Neural cell (in vitro differentiated cells): Measurements from ENCODE around the gene DUS2. TPM values are rescaled to one million over a fixed set of nuclear protein-coding genes. Genes with fewer than 3 reads are reported as not detected.

Experiments used
- H2AFZ ChIP-seq: fragments of 200-600, 300-800 bp; sonication (generic), shearing (Covaris generic); 2 replicates; pipeline ENCODE4 v1.6.0; 2014; ENCODE audit warnings: low read depth, mild to moderate bottlenecking, antibody characterized with exemption, low read length, moderate library complexity
- H3F3A ChIP-seq: fragments of 200-600 bp; shearing (Covaris generic); 2 replicates; pipeline ENCODE4 v1.6.1; 2016; ENCODE audit warnings: mild to moderate bottlenecking, moderate library complexity, mixed read lengths, antibody characterized with exemption, low read length; ENCODE audit not compliant: insufficient read depth, poor library complexity, severe bottlenecking
- H3K27ac ChIP-seq: fragments of 200-600, 300-800 bp; sonication (generic), shearing (Covaris generic); 2 replicates; pipeline ENCODE4 v1.5.1; 2014; ENCODE audit warnings: mild to moderate bottlenecking, low read length, moderate library complexity
- H3K27me3 ChIP-seq: fragments of 300-800, 200-600 bp; sonication (generic), shearing (Covaris generic); 2 replicates; pipeline ENCODE4 v1.6.0; 2014; ENCODE audit warnings: mild to moderate bottlenecking, low read depth, low read length, moderate library complexity; ENCODE audit not compliant: insufficient read depth
- H3K36me3 ChIP-seq: fragments of 300-800, 200-600 bp; sonication (generic), shearing (Covaris generic); 2 replicates; pipeline ENCODE4 v1.5.1; 2014; ENCODE audit warnings: mild to moderate bottlenecking, antibody characterized with exemption, low read length, moderate library complexity; ENCODE audit not compliant: insufficient read depth
- H3K4me2 ChIP-seq: fragments of 300-800, 200-600 bp; sonication (generic), shearing (Covaris generic); 2 replicates; pipeline ENCODE4 v1.6.0; 2014; ENCODE audit warnings: mild to moderate bottlenecking, low read length
- H3K4me3 ChIP-seq: fragments of 300-800, 200-600 bp; sonication (generic), shearing (Covaris generic); 2 replicates; pipeline ENCODE4 v1.5.1; 2014; ENCODE audit warnings: mild to moderate bottlenecking, low read length, moderate library complexity
- H3K79me2 ChIP-seq: fragments of 200-600 bp; shearing (Covaris generic); replicated peaks from 2 replicates; pipeline ENCODE4 v1.6.0; 2014; ENCODE audit warnings: mild to moderate bottlenecking, low read length, moderate library complexity; ENCODE audit not compliant: insufficient read depth
- H3K9ac ChIP-seq: fragments of 300-800, 200-600 bp; sonication (generic), shearing (Covaris generic); 2 replicates; pipeline ENCODE4 v1.6.1; 2016; ENCODE audit warnings: mild to moderate bottlenecking, low read length, mixed read lengths
- H3K9me2 ChIP-seq: fragments of 200-600 bp; shearing (Covaris generic); 2 replicates; pipeline ENCODE4 v1.6.1; 2016; ENCODE audit warnings: mild to moderate bottlenecking, low read length, mixed read lengths; ENCODE audit not compliant: insufficient read depth
- H3K9me3 ChIP-seq: fragments of 200-600, 300-800 bp; sonication (generic), shearing (Covaris generic); 2 replicates; pipeline ENCODE4 v1.6.1; 2016; ENCODE audit warnings: mild to moderate bottlenecking, mixed run types, low read length, moderate library complexity, mixed read lengths
- H4K20me1 ChIP-seq: fragments of 200-600 bp; shearing (Covaris generic); 2 replicates; pipeline ENCODE4 v1.6.1; 2016; ENCODE audit warnings: mild to moderate bottlenecking, mixed run types; ENCODE audit not compliant: insufficient read depth
- EP300 ChIP-seq: fragments of 450-650 bp; conservative IDR thresholded peaks from 2 replicates; pipeline ENCODE4 v1.6.1; 2014; ENCODE audit warnings: antibody characterized with exemption, mild to moderate bottlenecking, moderate library complexity; ENCODE audit not compliant: poor library complexity, severe bottlenecking
- EZH2 ChIP-seq: fragments of 200-600, 300-800 bp; shearing (Covaris generic), sonication (generic); IDR thresholded peaks from 2 replicates; pipeline ENCODE4 v1.6.1; 2014; ENCODE audit warnings: antibody characterized with exemption, low read length, borderline replicate concordance, mild to moderate bottlenecking; ENCODE audit not compliant: insufficient read depth, poor library complexity, severe bottlenecking
- MXI1 ChIP-seq: fragments of 450-650 bp; conservative IDR thresholded peaks from 2 replicates; pipeline ENCODE4 v1.6.1; 2014; ENCODE audit warnings: antibody characterized with exemption, mild to moderate bottlenecking; ENCODE audit not compliant: poor library complexity, severe bottlenecking
- POLR2AphosphoS5 ChIP-seq: IDR thresholded peaks from 2 replicates; pipeline ENCODE4 v1.6.1; 2012
- RAD21 ChIP-seq: fragments of 450-650 bp; conservative IDR thresholded peaks from 2 replicates; pipeline ENCODE4 v1.6.1; 2014; ENCODE audit warnings: antibody characterized with exemption, mild to moderate bottlenecking, moderate library complexity
- SMC3 ChIP-seq: fragments of 450-650 bp; conservative IDR thresholded peaks from 2 replicates; pipeline ENCODE4 v1.6.1; 2014; ENCODE audit warnings: antibody characterized with exemption, mild to moderate bottlenecking, moderate library complexity; ENCODE audit not compliant: poor library complexity
- TAF1 ChIP-seq: IDR thresholded peaks from 2 replicates; pipeline ENCODE4 v1.6.1; 2012; ENCODE audit warnings: low read depth
- polyA plus RNA-seq: library from polyadenylated mRNA; depleted of rRNA; stranded (reverse); fragments of >200 nt; gene quantifications from 2 replicates; pipeline ENCODE4 v1.2.3, GENCODE V29; 2014
- TF ChIP-seq, protein P1 (sequence below): fragments of 450-650 bp; IDR thresholded peaks from 2 replicates; pipeline ENCODE4 v1.5.1; 2014; ENCODE audit warnings: antibody characterized with exemption, mild to moderate bottlenecking, moderate library complexity; ENCODE audit not compliant: poor library complexity, severe bottlenecking
- TF ChIP-seq, protein P2 (sequence below): IDR thresholded peaks from 2 replicates; pipeline ENCODE4 v1.6.1; 2012; ENCODE audit warnings: borderline replicate concordance

Gene DUS2
- polyA plus RNA-seq, 1 donor from 2014 or later: 22.4 TPM

DNA sequence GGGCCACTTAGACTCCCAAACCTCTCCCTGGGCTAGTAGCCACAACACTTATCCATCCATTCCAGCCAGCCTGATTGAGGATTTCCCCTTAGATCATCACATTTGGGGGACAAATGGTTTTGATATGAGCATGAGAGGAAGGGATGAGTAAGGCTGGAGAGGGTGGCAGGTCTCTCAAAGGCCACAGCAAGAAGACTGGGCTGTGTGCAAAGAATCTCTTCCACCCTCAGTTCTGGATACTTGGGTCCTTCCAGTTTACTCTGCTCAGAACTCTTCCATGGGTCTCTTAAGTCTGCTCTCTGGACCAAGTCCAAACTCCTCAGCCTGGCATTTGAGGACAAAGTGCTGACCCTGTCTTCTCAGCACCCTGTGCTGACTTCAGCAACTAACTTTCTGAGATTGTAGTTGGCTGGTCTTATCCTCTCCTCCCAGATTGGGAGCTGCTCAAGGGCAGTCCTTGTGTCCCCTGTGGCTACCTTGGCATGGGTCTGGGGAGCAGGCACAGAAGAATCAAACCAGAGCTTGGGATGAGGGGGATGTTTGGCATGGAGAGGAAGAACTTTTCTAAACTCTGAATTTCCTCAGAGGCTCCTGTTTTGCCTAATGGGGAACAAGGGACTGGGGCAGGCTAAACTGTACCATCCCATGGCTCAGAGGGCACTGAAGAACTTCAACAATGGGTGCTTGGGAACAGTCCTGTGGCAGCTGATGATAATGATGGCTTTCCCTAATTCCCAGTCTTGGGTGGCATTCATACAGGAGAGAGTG, 59.0 kb downstream of the DUS2 start:
- H3K9me3 ChIP-seq: no peaks in the 10 kb centered on the region
- no peaks in the 10 kb centered on the region for H3K27me3 ChIP-seq
- no peak overlapping the region for H3K4me3 ChIP-seq
- H3K79me2 ChIP-seq: no peaks in the 10 kb centered on the region
- no peaks in the 10 kb centered on the region for H3K36me3 ChIP-seq
- H3K9ac ChIP-seq: no peak overlapping the region
- no peak overlapping the region for H3K4me2 ChIP-seq
- no peaks in the 10 kb centered on the region for H3K9me2 ChIP-seq
- no peak overlapping the region for H2AFZ ChIP-seq
- peaks cover 9% of the 10 kb centered on the region for H3F3A ChIP-seq
- no peaks in the 10 kb centered on the region for H4K20me1 ChIP-seq
- H3K27ac ChIP-seq: no peak overlapping the region
- no peak for TF ChIP-seq RAD21
- no peak for TF ChIP-seq EP300

DNA sequence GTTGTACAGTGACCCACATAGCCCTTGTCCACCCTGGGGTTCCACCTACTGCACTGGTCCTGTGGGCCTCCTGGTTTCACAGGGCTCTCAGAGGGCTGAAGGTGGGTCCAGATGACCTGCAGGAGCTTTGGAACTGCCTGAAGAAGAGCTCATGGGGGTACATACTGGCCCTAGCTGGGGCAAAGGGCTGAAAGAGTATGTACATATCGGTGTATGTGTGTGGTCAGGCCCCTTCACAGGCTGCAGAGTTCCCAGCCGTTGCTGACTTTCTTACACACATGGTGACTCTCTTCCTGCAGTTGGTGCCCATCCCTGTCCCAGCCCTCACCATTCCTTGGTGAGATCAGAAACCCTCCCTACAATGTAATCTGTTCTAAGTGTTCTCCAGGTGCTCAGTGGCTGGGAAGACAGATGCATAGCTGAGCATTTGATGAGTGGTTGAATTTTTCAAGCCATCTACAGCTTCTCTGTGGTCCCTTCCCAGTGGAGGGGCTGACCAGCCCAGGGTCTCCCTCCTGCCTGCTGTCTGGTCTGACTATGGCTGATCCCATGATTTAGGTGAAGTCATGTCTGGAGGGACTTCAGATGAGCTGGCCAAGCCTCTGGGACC, 59.6 kb downstream of the DUS2 start:
- H3K9me2 ChIP-seq: no peaks in the 10 kb centered on the region
- no peak overlapping the region for H3K4me2 ChIP-seq
- H3K27me3 ChIP-seq: no peaks in the 10 kb centered on the region
- no peak overlapping the region for H3K9ac ChIP-seq
- TF ChIP-seq SMC3 (no peak), EZH2 (no peak), POLR2AphosphoS5 (no peak), RAD21 (no peak), TAF1 (no peak), EP300 (no peak), MXI1 (no peak)
- TF ChIP-seq, protein P1, sequence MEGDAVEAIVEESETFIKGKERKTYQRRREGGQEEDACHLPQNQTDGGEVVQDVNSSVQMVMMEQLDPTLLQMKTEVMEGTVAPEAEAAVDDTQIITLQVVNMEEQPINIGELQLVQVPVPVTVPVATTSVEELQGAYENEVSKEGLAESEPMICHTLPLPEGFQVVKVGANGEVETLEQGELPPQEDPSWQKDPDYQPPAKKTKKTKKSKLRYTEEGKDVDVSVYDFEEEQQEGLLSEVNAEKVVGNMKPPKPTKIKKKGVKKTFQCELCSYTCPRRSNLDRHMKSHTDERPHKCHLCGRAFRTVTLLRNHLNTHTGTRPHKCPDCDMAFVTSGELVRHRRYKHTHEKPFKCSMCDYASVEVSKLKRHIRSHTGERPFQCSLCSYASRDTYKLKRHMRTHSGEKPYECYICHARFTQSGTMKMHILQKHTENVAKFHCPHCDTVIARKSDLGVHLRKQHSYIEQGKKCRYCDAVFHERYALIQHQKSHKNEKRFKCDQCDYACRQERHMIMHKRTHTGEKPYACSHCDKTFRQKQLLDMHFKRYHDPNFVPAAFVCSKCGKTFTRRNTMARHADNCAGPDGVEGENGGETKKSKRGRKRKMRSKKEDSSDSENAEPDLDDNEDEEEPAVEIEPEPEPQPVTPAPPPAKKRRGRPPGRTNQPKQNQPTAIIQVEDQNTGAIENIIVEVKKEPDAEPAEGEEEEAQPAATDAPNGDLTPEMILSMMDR: no peak
- TF ChIP-seq, protein P2, sequence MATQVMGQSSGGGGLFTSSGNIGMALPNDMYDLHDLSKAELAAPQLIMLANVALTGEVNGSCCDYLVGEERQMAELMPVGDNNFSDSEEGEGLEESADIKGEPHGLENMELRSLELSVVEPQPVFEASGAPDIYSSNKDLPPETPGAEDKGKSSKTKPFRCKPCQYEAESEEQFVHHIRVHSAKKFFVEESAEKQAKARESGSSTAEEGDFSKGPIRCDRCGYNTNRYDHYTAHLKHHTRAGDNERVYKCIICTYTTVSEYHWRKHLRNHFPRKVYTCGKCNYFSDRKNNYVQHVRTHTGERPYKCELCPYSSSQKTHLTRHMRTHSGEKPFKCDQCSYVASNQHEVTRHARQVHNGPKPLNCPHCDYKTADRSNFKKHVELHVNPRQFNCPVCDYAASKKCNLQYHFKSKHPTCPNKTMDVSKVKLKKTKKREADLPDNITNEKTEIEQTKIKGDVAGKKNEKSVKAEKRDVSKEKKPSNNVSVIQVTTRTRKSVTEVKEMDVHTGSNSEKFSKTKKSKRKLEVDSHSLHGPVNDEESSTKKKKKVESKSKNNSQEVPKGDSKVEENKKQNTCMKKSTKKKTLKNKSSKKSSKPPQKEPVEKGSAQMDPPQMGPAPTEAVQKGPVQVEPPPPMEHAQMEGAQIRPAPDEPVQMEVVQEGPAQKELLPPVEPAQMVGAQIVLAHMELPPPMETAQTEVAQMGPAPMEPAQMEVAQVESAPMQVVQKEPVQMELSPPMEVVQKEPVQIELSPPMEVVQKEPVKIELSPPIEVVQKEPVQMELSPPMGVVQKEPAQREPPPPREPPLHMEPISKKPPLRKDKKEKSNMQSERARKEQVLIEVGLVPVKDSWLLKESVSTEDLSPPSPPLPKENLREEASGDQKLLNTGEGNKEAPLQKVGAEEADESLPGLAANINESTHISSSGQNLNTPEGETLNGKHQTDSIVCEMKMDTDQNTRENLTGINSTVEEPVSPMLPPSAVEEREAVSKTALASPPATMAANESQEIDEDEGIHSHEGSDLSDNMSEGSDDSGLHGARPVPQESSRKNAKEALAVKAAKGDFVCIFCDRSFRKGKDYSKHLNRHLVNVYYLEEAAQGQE: no peak
- no peak overlapping the region for H3K4me3 ChIP-seq
- H3K27ac ChIP-seq: no peak overlapping the region
- H3K79me2 ChIP-seq: peaks cover 2% of the 10 kb centered on the region
- no peaks in the 10 kb centered on the region for H4K20me1 ChIP-seq
- no peaks in the 10 kb centered on the region for H3K36me3 ChIP-seq
- H2AFZ ChIP-seq: no peak overlapping the region
- H3K9me3 ChIP-seq: no peaks in the 10 kb centered on the region
- peaks cover 9% of the 10 kb centered on the region for H3F3A ChIP-seq
